SK-MEL-5 (cell line): Measurements from ENCODE around the gene DUOX2. TPM values are rescaled to one million over a fixed set of nuclear protein-coding genes. Genes with fewer than 3 reads are reported as not detected.
"Not testable (repeated sequence)": the region's sequence is repeated elsewhere in the genome, so short reads cannot be mapped to it uniquely, and the experiment has no call there.

Experiments
- DNase-seq: peaks from one replicate; pipeline ENCODE4 v3.0.0-alpha.2; 2016; ENCODE audit warnings: low read depth, low spot score
- in situ Hi-C: cut with HindIII; loops from 2 replicates; pipeline ENCODE4 v1.10.0; 2016; ENCODE audit warnings: low sequenced_read_pairs, high pct_unique_total_duplicates, low pct_unique_long_range_greater_than_20kb
- total RNA-seq: library from RNA; depleted of rRNA; stranded (reverse); fragments of >200 nt; shearing (Covaris generic); gene quantifications from 2 replicates; pipeline ENCODE4 v1.2.3, GENCODE V29; 2014

DUOX2 gene
- total RNA-seq, 1 experiment from 2014 or later = 0.03 TPM

- DNase-seq = no peak
- in situ Hi-C loops = no loop called here
Measured at GRCh38 chr15:45112591-45113379, 1.2 kb downstream of the DUOX2 start.

- in situ Hi-C loops = no loop called here
- DNase-seq = no peak
Measured at GRCh38 chr15:45112143-45112590, 1.8 kb downstream of the DUOX2 start.

- no peak for DNase-seq
- in situ Hi-C loops = no loop called here
Measured at GRCh38 chr15:45111390-45112142, 2.4 kb downstream of the DUOX2 start.

GRCh38 chr15:45110256-45110820 is 3.6 kb downstream of the DUOX2 start:
- DNase-seq = no peak
- in situ Hi-C loops = no loop called here

- no peak for DNase-seq
- in situ Hi-C loops = no loop called here
Measured at GRCh38 chr15:45107941-45108630, 5.9 kb downstream of the DUOX2 start.

- in situ Hi-C loops = no loop called here
- DNase-seq = no peak
Measured at GRCh38 chr15:45106002-45106790, 7.8 kb downstream of the DUOX2 start.

- DNase-seq = no peak
- in situ Hi-C loops = no loop called here
Measured at GRCh38 chr15:45105586-45105985, 8.4 kb downstream of the DUOX2 start.

GRCh38 chr15:45104170-45104569 is 9.8 kb downstream of the DUOX2 start:
- in situ Hi-C loops, DNase-seq: not testable (repeated sequence)

- no peak for DNase-seq
- in situ Hi-C loops = no loop called here
Measured at GRCh38 chr15:45102226-45102625, 11.7 kb downstream of the DUOX2 start.

GRCh38 chr15:45101749-45102148 is 12.2 kb downstream of the DUOX2 start:
- in situ Hi-C loops = no loop called here
- DNase-seq = no peak

- DNase-seq = no peak
- in situ Hi-C loops = no loop called here
Measured at GRCh38 chr15:45100884-45101625, 12.9 kb downstream of the DUOX2 start.

- in situ Hi-C loops = no loop called here
- DNase-seq = no peak
Measured at GRCh38 chr15:45099549-45100165, 14.3 kb downstream of the DUOX2 start.

GRCh38 chr15:45097466-45097865 is 16.5 kb downstream of the DUOX2 start:
- no peak for DNase-seq
- in situ Hi-C loops = no loop called here

- no peak for DNase-seq
- in situ Hi-C loops = no loop called here
Measured at GRCh38 chr15:45095661-45096060, 18.3 kb downstream of the DUOX2 start.

GRCh38 chr15:45094358-45094730 is 19.6 kb downstream of the DUOX2 start:
- no peak for DNase-seq
- in situ Hi-C loops = no loop called here

- in situ Hi-C loops = no loop called here
- no peak for DNase-seq
Measured at GRCh38 chr15:45093622-45094357, 20.2 kb downstream of the DUOX2 start.
